K562 (cell line): Measurements from ENCODE around the gene ETFBKMT. TPM values are rescaled to one million over a fixed set of nuclear protein-coding genes. Genes with fewer than 3 reads are reported as not detected.
A peak's percentile ranks its signal among the peaks of the same experiment; 100 is the strongest.

ENCODE experiments used
- AFF1 ChIP-seq, 2 experiments: fragments of 450-650 bp; IDR thresholded peaks; 2 replicates each; pipeline ENCODE4 v1.6.1; 2018; ENCODE audit warnings: mild to moderate bottlenecking in 2 of 2, low read depth in 1 of 2; ENCODE audit not compliant: partially characterized antibody in 2 of 2
- BACH1 ChIP-seq: fragments of 200-800 bp; sonication (Bioruptor generic); IDR thresholded peaks from 2 replicates; pipeline ENCODE4 v1.6.1; 2016; ENCODE audit warnings: missing genetic modification characterization, missing compliant biosample characterization
- BHLHE40 ChIP-seq: IDR thresholded peaks from 2 replicates; pipeline ENCODE4 v1.6.1; 2011; ENCODE audit warnings: low read length, improper control_type of control experiment
- CC2D1A ChIP-seq: fragments of 450-650 bp; IDR thresholded peaks from 2 replicates; pipeline ENCODE4 v1.6.1; 2017; ENCODE audit warnings: mild to moderate bottlenecking
- NFYB ChIP-seq: IDR thresholded peaks from 2 replicates; pipeline ENCODE4 v1.6.1; 2011; ENCODE audit warnings: mild to moderate bottlenecking, moderate library complexity; ENCODE audit not compliant: insufficient read length; ENCODE audit errors: extremely low read depth
- NR2C2 ChIP-seq, 2 experiments: fragments of 200-800 bp in 1 of 2; sonication (Bioruptor generic) in 1 of 2; sonication (generic) in 1 of 2; formaldehyde crosslinking in 1 of 2; IDR thresholded peaks; 2 replicates each; pipeline versions ENCODE4 v1.6.1 to v1.8.0; 2016 to 2022; ENCODE audit warnings: mild to moderate bottlenecking in 1 of 2, missing compliant biosample characterization in 1 of 2, missing genetic modification characterization in 1 of 2, missing genetic modification reagents in 1 of 2
- SPI1 ChIP-seq: IDR thresholded peaks from 2 replicates; pipeline ENCODE4 v1.6.1; 2011; ENCODE audit warnings: low read depth, low read length, control low read depth, borderline replicate concordance
- SREBF1 ChIP-seq: fragments of 150-350 bp; IDR thresholded peaks from 2 replicates; pipeline ENCODE4 v1.6.1; 2014; ENCODE audit warnings: antibody characterized with exemption, low read depth, low read length, borderline replicate concordance
- ZHX1 ChIP-seq: fragments of 150-350 bp; conservative IDR thresholded peaks from 2 replicates; pipeline ENCODE4 v1.6.1; 2014; ENCODE audit warnings: low read length
- ZNF318 ChIP-seq, 2 experiments: fragments of 450-650 bp; IDR thresholded peaks; 2 replicates each; pipeline ENCODE4 v1.6.1; 2016; ENCODE audit warnings: mild to moderate bottlenecking in 2 of 2, borderline replicate concordance in 1 of 2, low read depth in 1 of 2, moderate library complexity in 1 of 2
- polyA plus RNA-seq, 8 experiments: library from polyadenylated mRNA; depleted of rRNA in 4 of 8; stranded (reverse) in 5 of 8; unstranded in 3 of 8; fragments of >200 nt; fragmentation: Nextera tagmentation in 2 of 8; fragmentation: Illumina TruSeq in 1 of 8; extraction: Ambion mirVana in 2 of 8; extraction: Trizol in 1 of 8; gene quantifications; 2 replicates each; pipeline versions ENCODE4 v1.2.1 to v1.2.3, GENCODE V29; 2011 to 2014; ENCODE audit warnings: inconsistent platforms in 1 of 8, missing spikeins in 1 of 8
- total RNA-seq, 7 experiments: library from RNA; depleted of rRNA in 6 of 7; stranded (reverse); fragments of >200 nt in 6 of 7; fragmentation: Illumina TruSeq in 2 of 7; extraction: Trizol in 2 of 7; gene quantifications; 2 replicates each; pipeline versions ENCODE4 v1.2.1 to v1.2.3, GENCODE V29; 2011 to 2021; ENCODE audit warnings: low replicate concordance in 1 of 7

Gene ETFBKMT
- total and polyA plus RNA-seq, 9 of the 15 experiments (the other 6 are each of a cell fraction or from before 2014, with no cell fraction given): 0.18 to 1.7 (median 0.96) TPM

GRCh38 chr12:31618228-31619025 is 41.1 kb upstream of the ETFBKMT start (continued):
- TF ChIP-seq AFF1 (IDR thresholded peaks at IDR 0.05; ENCODE audit: low read depth in 1 of 2, partially characterized antibody in 2 of 2) (no peak), NR2C2 (CRISPR knock-in tag; IDR thresholded peaks at IDR 0.05) (no peak), NR2C2 (tag; IDR thresholded peaks at IDR 0.05) (peak; percentile 88), ZHX1 (no peak), ZNF318 (IDR thresholded peaks at IDR 0.05; ENCODE audit: borderline replicate concordance in 1 of 2, low read depth in 1 of 2) (no peak), SREBF1 (no peak), BACH1 (tag) (peak; percentile 99), CC2D1A (peak; percentile 96), SPI1 (peak; percentile 44; the same call in 1 of the 2 replicates), BHLHE40 (no peak), NFYB (no peak)
